ENCODE data around the gene CNNM1.

Gene CNNM1

GRCh38 chr10:99406149-99406548 is 77.0 kb downstream of the CNNM1 start:
- no peak for TF ChIP-seq CTCF (IDR thresholded peaks at IDR 0.05; ENCODE audit: borderline replicate concordance, insufficient read depth, low read depth, low read length)
- H3K4me3 ChIP-seq (ENCODE audit: low read depth, low read length) = no peak overlapping the region

GRCh38 chr10:99410146-99410545 is 81.0 kb downstream of the CNNM1 start:
- TF ChIP-seq CTCF (IDR thresholded peaks at IDR 0.05; ENCODE audit: borderline replicate concordance, insufficient read depth, low read depth, low read length) = no peak

GRCh38 chr10:99410876-99411275 is 81.7 kb downstream of the CNNM1 start:
- no peak overlapping the region for H3K4me3 ChIP-seq (ENCODE audit: low read depth, low read length)
- TF ChIP-seq CTCF (IDR thresholded peaks at IDR 0.05; ENCODE audit: borderline replicate concordance, insufficient read depth, low read depth, low read length) = no peak

More at GRCh38 chr10:99410146-99410545, 81.0 kb downstream of the CNNM1 start:
- H3K4me3 ChIP-seq (ENCODE audit: low read depth, low read length) = no peak overlapping the region

GRCh38 chr10:99411546-99411945 is 82.4 kb downstream of the CNNM1 start:
- no peak for TF ChIP-seq CTCF (IDR thresholded peaks at IDR 0.05; ENCODE audit: borderline replicate concordance, insufficient read depth, low read depth, low read length)
- H3K4me3 ChIP-seq (ENCODE audit: low read depth, low read length) = no peak overlapping the region

- TF ChIP-seq CTCF (IDR thresholded peaks at IDR 0.05; ENCODE audit: borderline replicate concordance, insufficient read depth, low read depth, low read length) = 0 out of 2 replicates have a peak, but pooled peaks have one; percentile 15
- no peak overlapping the region for H3K4me3 ChIP-seq (ENCODE audit: low read depth, low read length)
Observed at GRCh38 chr10:99412099-99412498, 82.9 kb downstream of the CNNM1 start.

GRCh38 chr10:99418910-99419624 is 89.9 kb downstream of the CNNM1 start:
- H3K4me3 ChIP-seq (ENCODE audit: low read depth, low read length) = no peak overlapping the region
- TF ChIP-seq CTCF (IDR thresholded peaks at IDR 0.05; ENCODE audit: borderline replicate concordance, insufficient read depth, low read depth, low read length) = no peak

GRCh38 chr10:99419688-99420087 is 90.5 kb downstream of the CNNM1 start:
- no peak for TF ChIP-seq CTCF (IDR thresholded peaks at IDR 0.05; ENCODE audit: borderline replicate concordance, insufficient read depth, low read depth, low read length)
- no peak overlapping the region for H3K4me3 ChIP-seq (ENCODE audit: low read depth, low read length)

All from GM12875 (cell line).